Astrocyte (in vitro differentiated cells and primary cell): ENCODE measurements around the gene PPP1R37. TPM values are rescaled to one million over a fixed set of nuclear protein-coding genes. Genes with fewer than 3 reads are reported as not detected.

Source experiments
- DNase-seq: peaks from one replicate; pipeline ENCODE4 v3.0.0-alpha.2; 2010; ENCODE audit warnings: low read depth
- FAIRE-seq: peaks from 2 replicates; lab custom pipeline; 2011; peaks lifted over from hg19 to GRCh38; lab: Jason Lieb, UNC
- H2AFZ ChIP-seq: 2 replicates; pipeline ENCODE4 v1.6.0; 2012; ENCODE audit warnings: low read depth, low read length, inconsistent platforms
- H3K27ac ChIP-seq: 2 replicates; pipeline ENCODE4 v1.5.1; 2011; ENCODE audit warnings: low read depth, low read length, inconsistent platforms
- H3K27me3 ChIP-seq: 2 replicates; pipeline ENCODE4 v1.6.0; 2011; ENCODE audit warnings: low read length, inconsistent platforms; ENCODE audit not compliant: insufficient read depth
- H3K36me3 ChIP-seq: 2 replicates; pipeline ENCODE4 v1.5.1; 2011; ENCODE audit warnings: low read length, inconsistent platforms; ENCODE audit not compliant: insufficient read depth
- H3K4me1 ChIP-seq: 2 replicates; pipeline ENCODE4 v1.5.1; 2011; ENCODE audit warnings: low read length, inconsistent platforms; ENCODE audit not compliant: insufficient read depth
- H3K4me2 ChIP-seq: 2 replicates; pipeline ENCODE4 v1.6.0; 2012; ENCODE audit warnings: low read length, inconsistent platforms
- H3K4me3 ChIP-seq: 2 replicates; pipeline ENCODE4 v1.5.1; 2011; ENCODE audit warnings: low read depth, mild to moderate bottlenecking, low read length, inconsistent platforms; ENCODE audit not compliant: insufficient read depth
- H3K79me2 ChIP-seq: 2 replicates; pipeline ENCODE4 v1.6.0; 2012; ENCODE audit warnings: mild to moderate bottlenecking, low read length, inconsistent platforms; ENCODE audit not compliant: insufficient read depth
- H3K9ac ChIP-seq: 2 replicates; pipeline ENCODE4 v1.6.0; 2012; ENCODE audit warnings: mild to moderate bottlenecking, low read length, inconsistent platforms
- H3K9me3 ChIP-seq: 2 replicates; pipeline ENCODE4 v1.5.1; 2012; ENCODE audit warnings: low read depth, mild to moderate bottlenecking, low read length, inconsistent platforms; ENCODE audit not compliant: insufficient read depth
- H4K20me1 ChIP-seq: 2 replicates; pipeline ENCODE4 v1.6.0; 2012; ENCODE audit warnings: low read length, inconsistent platforms; ENCODE audit not compliant: insufficient read depth
- H3K27ac Mint-ChIP-seq: one replicate; pipeline ENCODE4 v1.8.0; 2021; ENCODE audit warnings: mild to moderate bottlenecking, mixed read lengths; ENCODE audit not compliant: unreplicated experiment
- H3K27me3 Mint-ChIP-seq: one replicate; pipeline ENCODE4 v1.8.0; 2021; ENCODE audit warnings: low read depth, mixed read lengths; ENCODE audit not compliant: unreplicated experiment
- H3K36me3 Mint-ChIP-seq: one replicate; pipeline ENCODE4 v1.8.0; 2021; ENCODE audit warnings: low read depth, mixed read lengths; ENCODE audit not compliant: unreplicated experiment
- H3K4me1 Mint-ChIP-seq: one replicate; pipeline ENCODE4 v1.8.0; 2021; ENCODE audit warnings: low read depth, mixed read lengths; ENCODE audit not compliant: unreplicated experiment
- H3K4me3 Mint-ChIP-seq: one replicate; pipeline ENCODE4 v1.8.0; 2021; ENCODE audit warnings: mild to moderate bottlenecking, moderate library complexity, mixed read lengths; ENCODE audit not compliant: unreplicated experiment
- H3K9me3 Mint-ChIP-seq: one replicate; pipeline ENCODE4 v1.8.0; 2021; ENCODE audit warnings: mild to moderate bottlenecking, mixed read lengths; ENCODE audit not compliant: unreplicated experiment
- EZH2 ChIP-seq: IDR thresholded peaks from 2 replicates; pipeline ENCODE4 v1.6.1; 2012; ENCODE audit warnings: mild to moderate bottlenecking, low read length, inconsistent platforms; ENCODE audit not compliant: insufficient read depth
- total RNA-seq: library from RNA; stranded (reverse); gene quantifications from 2 replicates; pipeline ENCODE4 v1.2.1, GENCODE V29; 2021
- TF ChIP-seq, protein P1 (sequence below): IDR thresholded peaks from 2 replicates; pipeline ENCODE4 v1.5.1; 2011; ENCODE audit warnings: low read depth, mild to moderate bottlenecking, inconsistent platforms, low read length, moderate library complexity; ENCODE audit not compliant: insufficient read depth

Gene PPP1R37
- total RNA-seq, 1 donor from 2014 or later = 29.1 TPM

DNA sequence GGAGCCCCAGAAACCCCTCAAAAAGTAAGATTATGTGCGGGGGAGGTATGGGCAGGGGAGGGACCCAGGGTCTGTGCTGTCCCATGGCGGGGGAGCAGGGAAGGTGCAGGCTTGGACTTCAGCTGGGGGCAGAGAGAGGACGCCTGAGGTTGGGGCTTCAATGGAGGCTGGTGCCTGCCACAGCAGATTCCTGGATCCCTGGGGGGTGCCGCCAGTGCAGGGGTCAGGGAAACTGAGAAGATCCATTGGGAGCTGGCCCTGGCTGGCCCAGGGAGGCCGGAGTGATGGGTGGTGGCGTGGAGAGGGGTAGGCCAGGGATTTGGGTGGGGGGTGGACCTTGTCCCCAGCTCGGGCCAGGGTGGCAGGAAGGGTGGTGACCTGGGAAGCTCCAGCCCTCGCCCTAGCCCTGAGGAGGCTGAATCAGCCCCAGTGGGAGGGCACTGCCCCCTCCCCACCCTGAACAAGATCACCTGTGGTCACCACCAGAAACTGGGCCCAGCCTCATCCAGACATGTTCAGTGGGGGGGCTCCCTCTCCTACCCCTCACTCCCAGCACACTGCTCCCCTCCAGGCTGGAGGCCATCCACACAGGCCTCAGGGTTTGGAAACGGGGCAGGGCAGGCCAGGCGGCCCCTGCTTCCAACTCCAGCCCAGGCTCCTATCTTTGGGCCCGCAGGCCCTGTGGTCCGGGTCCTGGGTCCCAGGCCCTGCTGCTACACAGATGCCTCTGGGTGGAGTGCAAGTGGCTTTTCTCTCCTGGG lies 66.4 kb downstream of the PPP1R37 start:
- H3K4me3 Mint-ChIP-seq = no peak overlapping the region
- H3K36me3 Mint-ChIP-seq = peaks cover 7% of the 10 kb centered on the region
- no peak overlapping the region for H3K4me3 ChIP-seq
- no peaks in the 10 kb centered on the region for H3K36me3 ChIP-seq
- peaks cover 6% of the 10 kb centered on the region for H4K20me1 ChIP-seq
- H3K9me3 ChIP-seq = no peaks in the 10 kb centered on the region
- peaks cover under 1% of the 10 kb centered on the region for H3K4me1 Mint-ChIP-seq
- H3K4me2 ChIP-seq = no peak overlapping the region
- H3K27me3 Mint-ChIP-seq = peaks cover 27% of the 10 kb centered on the region
- no peak for TF ChIP-seq EZH2
- TF ChIP-seq, protein P1, sequence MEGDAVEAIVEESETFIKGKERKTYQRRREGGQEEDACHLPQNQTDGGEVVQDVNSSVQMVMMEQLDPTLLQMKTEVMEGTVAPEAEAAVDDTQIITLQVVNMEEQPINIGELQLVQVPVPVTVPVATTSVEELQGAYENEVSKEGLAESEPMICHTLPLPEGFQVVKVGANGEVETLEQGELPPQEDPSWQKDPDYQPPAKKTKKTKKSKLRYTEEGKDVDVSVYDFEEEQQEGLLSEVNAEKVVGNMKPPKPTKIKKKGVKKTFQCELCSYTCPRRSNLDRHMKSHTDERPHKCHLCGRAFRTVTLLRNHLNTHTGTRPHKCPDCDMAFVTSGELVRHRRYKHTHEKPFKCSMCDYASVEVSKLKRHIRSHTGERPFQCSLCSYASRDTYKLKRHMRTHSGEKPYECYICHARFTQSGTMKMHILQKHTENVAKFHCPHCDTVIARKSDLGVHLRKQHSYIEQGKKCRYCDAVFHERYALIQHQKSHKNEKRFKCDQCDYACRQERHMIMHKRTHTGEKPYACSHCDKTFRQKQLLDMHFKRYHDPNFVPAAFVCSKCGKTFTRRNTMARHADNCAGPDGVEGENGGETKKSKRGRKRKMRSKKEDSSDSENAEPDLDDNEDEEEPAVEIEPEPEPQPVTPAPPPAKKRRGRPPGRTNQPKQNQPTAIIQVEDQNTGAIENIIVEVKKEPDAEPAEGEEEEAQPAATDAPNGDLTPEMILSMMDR = no peak
- H3K27ac ChIP-seq = no peak overlapping the region
- peaks cover under 1% of the 10 kb centered on the region for H3K9me3 Mint-ChIP-seq
- H3K9ac ChIP-seq = no peak overlapping the region
- H3K4me1 ChIP-seq = peaks cover 4% of the 10 kb centered on the region
- no peaks in the 10 kb centered on the region for H3K79me2 ChIP-seq
- FAIRE-seq (no peak), DNase-seq (no peak)
- H2AFZ ChIP-seq = no peak overlapping the region
- peaks cover 2% of the 10 kb centered on the region for H3K27me3 ChIP-seq
- no peak overlapping the region for H3K27ac Mint-ChIP-seq

DNA sequence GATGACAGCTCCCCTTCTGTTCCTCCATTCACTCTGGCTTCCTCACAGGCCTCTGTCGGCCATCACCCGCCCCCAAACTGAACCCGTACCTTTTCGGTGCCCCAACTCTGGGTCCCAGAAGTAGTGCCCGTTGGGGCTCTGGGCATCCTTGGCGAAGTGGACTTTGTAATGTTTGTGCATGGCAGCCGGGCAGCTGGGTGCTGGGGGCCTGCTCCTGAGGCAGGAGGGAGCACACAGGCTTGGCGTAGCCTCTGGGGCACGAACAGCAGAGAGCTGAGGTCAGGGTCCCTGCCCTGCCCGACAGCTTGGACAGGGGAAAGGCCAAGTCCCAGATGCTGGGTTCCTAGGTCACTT lies 67.0 kb downstream of the PPP1R37 start:
- no peaks in the 10 kb centered on the region for H3K9me3 Mint-ChIP-seq
- no peaks in the 10 kb centered on the region for H3K4me1 Mint-ChIP-seq
- FAIRE-seq (no peak), DNase-seq (no peak)
- H3K36me3 Mint-ChIP-seq = peaks cover 6% of the 10 kb centered on the region
- Histone ChIP-seq H3K27me3 (peaks cover 2% of the 10 kb centered on the region), H3K4me1 (peaks cover 7% of the 10 kb centered on the region), H3K9ac (no peak overlapping the region), H3K36me3 (no peaks in the 10 kb centered on the region), H2AFZ (no peak overlapping the region), H3K4me3 (no peak overlapping the region), H3K9me3 (no peaks in the 10 kb centered on the region), H3K79me2 (no peaks in the 10 kb centered on the region), H3K27ac (no peak overlapping the region), H3K4me2 (no peak overlapping the region), H4K20me1 (peaks cover 4% of the 10 kb centered on the region)
- TF ChIP-seq EZH2 = no peak
- TF ChIP-seq, protein P1 = no peak
- no peak overlapping the region for H3K4me3 Mint-ChIP-seq
- peaks cover 27% of the 10 kb centered on the region for H3K27me3 Mint-ChIP-seq
- H3K27ac Mint-ChIP-seq = no peak overlapping the region
